Esophagus muscularis mucosa (tissue), 3 donors: ENCODE data around the gene RUNX2.

Experiments used
- CTCF ChIP-seq, 3 experiments: fragments of 200-600 bp in 2 of 3; fragments of 450-650 bp in 1 of 3; sonication (generic) in 2 of 3; IDR thresholded peaks; one replicate each; pipeline ENCODE4 v1.5.1; 2017 to 2019; ENCODE audit warnings: antibody characterized with exemption in 3 of 3, mild to moderate bottlenecking in 2 of 3, moderate library complexity in 1 of 3
- POLR2A ChIP-seq: fragments of 450-650 bp; IDR thresholded peaks from one replicate; pipeline ENCODE4 v1.6.1; 2017; ENCODE audit warnings: antibody characterized with exemption, moderate library complexity, mild to moderate bottlenecking, low read depth

GRCh38 chr6:45661661-45662060 lies 333.5 kb downstream of the RUNX2 start:
- TF ChIP-seq POLR2A = no peak
- TF ChIP-seq CTCF (IDR thresholded peaks at IDR 0.05) = no peak
